Activated naive CD4-positive, alpha-beta T cell (primary cell): ENCODE results near the gene PRKG2.
"Not testable (repeated sequence)": the region's sequence is repeated elsewhere in the genome, so short reads cannot be mapped to it uniquely, and the experiment has no call there.

Experiments
- DNase-seq, 4 experiments: peaks; one replicate each; lab custom pipeline; 2025; lab: John Stamatoyannopoulos, UW

The PRKG2 gene

DNA sequence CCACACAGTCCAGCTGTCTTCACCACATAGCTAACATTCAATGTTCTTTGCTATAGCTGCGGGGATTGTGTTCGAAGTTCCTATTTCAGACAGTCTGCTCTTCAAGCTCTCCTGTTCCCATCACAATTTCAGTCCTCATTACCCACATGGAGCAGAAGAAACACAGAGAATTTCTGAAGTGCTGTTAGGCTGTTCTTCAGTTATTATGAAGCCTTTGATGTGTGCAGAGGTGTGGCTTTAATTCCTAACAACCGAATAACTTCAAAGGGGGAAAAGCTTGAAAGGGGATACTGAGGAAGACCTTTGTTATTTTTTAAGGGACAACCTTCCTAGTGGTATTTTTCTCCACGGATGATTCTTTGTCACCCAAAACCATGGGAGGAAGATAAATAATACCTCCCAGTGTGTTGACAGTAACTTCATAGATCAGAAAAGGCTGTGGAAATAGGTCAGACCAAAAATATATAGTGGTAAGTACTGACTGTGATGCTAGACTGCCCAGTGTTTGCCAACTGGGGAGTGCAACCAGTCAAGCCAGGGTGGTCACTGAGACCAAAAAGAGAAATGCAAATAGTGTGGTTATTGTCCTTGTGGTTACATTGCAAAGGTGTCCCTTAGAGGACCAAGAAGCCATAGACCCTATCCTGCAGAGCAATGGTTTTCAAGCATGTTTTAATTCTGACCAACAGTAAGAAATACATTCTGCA, 52.1 kb downstream of the PRKG2 start:
- DNase-seq: no peak

GRCh38 chr4:81153714-81154323, 61.2 kb downstream of the PRKG2 start:
- DNase-seq: not testable (repeated sequence)

- DNase-seq: no peak
Observed at GRCh38 chr4:81152839-81153713, 61.9 kb downstream of the PRKG2 start.

DNA sequence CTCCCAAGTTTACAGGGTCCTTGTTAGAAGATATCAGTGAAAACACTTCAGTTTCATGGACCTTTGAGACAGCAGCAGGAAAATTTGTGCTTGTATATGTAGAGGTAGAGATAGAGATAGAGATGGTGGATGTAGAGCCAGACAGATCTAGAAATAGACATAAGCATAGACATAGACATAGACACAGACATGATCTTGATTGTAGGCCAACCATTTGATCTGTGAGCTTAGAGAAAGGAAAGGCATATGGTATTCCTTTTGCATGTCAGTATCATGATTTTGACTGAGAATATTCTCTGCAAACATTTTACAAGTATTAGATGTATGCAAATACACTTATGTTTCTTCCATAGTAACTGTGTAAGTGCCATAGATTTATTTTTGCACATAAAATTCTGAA, 65.0 kb downstream of the PRKG2 start:
- no peak for DNase-seq

DNA sequence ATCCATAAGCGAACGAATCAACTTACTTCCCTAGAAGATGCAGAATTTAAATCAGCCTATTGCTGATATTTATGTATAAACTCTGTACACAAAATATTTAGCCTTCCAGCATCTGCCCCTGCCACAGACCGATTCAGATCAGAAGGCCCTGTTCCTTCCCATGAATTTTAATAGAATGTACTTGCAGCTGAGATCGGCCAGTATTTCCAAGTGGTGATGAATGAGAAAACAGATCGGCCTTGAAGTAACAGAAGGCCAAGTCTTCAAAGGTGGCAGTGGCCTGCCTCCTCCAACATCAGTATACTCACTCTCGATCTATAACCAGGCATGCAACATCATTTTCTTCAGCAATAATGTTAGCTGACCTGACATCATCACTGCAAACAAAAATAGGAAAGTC, 66.4 kb downstream of the PRKG2 start:
- no peak for DNase-seq

- no peak for DNase-seq
Observed at GRCh38 chr4:81146466-81146865, 68.6 kb downstream of the PRKG2 start.

- no peak for DNase-seq
Observed at GRCh38 chr4:81143183-81143582, 71.8 kb downstream of the PRKG2 start.

DNA sequence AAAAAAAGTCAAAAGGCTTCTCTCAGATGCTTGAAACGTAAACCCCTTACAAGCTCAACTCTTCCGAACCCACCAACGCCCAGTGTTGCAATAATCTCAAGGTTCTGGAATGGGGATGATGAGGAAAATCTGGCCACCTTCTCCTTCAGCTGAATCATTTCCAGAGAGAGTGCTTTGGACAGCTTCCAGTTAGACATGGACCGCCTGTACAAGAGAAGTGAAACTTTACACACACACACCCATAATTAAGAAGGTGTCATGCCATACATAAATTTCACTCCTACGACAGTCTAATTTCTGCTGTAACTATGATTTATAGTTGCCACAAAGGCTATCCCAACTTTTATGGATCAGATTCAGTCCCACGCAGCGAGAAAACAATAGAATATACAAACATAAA, 72.3 kb downstream of the PRKG2 start:
- DNase-seq: no peak

DNA sequence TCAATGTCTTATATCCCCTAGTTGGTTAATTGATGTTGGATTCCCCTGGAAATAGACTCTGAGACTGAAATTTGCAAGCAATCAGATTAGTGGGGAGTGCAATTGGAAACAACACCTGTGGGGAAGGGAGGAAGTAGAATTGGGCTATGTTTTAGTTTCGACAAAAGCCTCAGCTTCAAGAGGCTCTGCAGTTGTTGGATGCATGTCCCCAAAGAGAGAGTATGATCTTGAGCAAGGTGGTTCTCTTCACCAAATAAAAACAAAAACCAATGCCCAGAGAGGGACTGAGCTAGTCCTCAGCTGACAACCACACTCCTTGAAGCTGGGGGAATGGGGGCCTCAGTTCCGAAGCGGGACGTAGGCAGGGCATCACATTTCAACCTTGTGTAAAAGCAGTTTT, 77.1 kb downstream of the PRKG2 start:
- DNase-seq: no peak

GRCh38 chr4:81137446-81137845, 77.6 kb downstream of the PRKG2 start:
- no peak for DNase-seq

- DNase-seq: no peak
Observed at GRCh38 chr4:81136161-81136905, 78.7 kb downstream of the PRKG2 start.

- no peak for DNase-seq
Observed at GRCh38 chr4:81135501-81135900, 79.5 kb downstream of the PRKG2 start.

- DNase-seq: no peak
Observed at GRCh38 chr4:81131563-81131962, 83.5 kb downstream of the PRKG2 start.

GRCh38 chr4:81131066-81131465, 84.0 kb downstream of the PRKG2 start:
- no peak for DNase-seq

GRCh38 chr4:81130569-81130968, 84.5 kb downstream of the PRKG2 start:
- no peak for DNase-seq

GRCh38 chr4:81120055-81120454, 95.0 kb downstream of the PRKG2 start:
- no peak for DNase-seq

GRCh38 chr4:81118086-81118485, 96.9 kb downstream of the PRKG2 start:
- no peak for DNase-seq

- no peak for DNase-seq
Observed at GRCh38 chr4:81116566-81116965, 98.5 kb downstream of the PRKG2 start.

- no peak for DNase-seq
Observed at GRCh38 chr4:81113024-81113423, 102.0 kb downstream of the PRKG2 start.

DNA sequence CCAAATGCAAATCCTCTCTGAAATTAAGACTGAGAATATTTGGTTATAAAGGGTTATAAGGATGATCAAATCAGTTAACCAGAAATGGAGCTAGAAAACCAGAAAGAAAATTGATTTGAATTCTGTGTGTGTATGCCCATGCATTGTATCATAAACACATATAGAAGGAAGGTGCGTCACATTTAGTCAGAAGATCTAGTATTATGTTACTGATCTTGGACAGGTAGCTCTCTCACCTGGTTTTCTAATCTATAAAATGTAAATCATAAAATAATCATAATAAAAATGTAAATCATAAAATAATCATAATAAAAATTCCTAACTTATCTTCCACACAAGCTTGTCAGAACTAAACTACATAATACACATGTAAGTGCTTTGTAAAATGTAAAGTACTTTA, 105.7 kb downstream of the PRKG2 start:
- DNase-seq: no peak

- DNase-seq: no peak
Observed at GRCh38 chr4:81106150-81106549, 108.9 kb downstream of the PRKG2 start.

DNA sequence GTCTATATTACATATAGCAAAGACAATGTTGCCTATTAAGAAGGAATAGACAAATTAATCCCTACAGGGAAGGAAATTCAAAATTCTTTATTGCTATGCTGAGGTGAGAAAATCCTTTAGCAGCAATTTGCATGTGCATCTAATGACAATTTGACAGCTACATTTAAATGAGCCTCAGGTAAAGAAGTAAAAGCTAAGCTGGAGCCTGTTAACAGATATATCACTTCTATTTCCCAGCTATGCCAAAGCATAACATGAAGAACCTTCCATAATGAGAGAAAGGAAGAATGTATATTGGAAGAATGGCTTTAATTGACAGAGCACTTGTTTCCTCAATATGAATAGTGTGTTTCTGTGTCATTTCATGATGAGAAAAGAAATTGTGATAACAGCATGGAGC, 112.9 kb downstream of the PRKG2 start:
- no peak for DNase-seq
